GM21576 (cell line): ENCODE measurements around the gene SPTBN1.

Source experiments
- ATAC-seq: cut with Tn5 transposase; IDR thresholded peaks from one replicate; pipeline ENCODE4 v1.9.1; 2021; ENCODE audit warnings: mild to moderate bottlenecking, moderate library complexity; ENCODE audit not compliant: unreplicated experiment

SPTBN1 gene

DNA sequence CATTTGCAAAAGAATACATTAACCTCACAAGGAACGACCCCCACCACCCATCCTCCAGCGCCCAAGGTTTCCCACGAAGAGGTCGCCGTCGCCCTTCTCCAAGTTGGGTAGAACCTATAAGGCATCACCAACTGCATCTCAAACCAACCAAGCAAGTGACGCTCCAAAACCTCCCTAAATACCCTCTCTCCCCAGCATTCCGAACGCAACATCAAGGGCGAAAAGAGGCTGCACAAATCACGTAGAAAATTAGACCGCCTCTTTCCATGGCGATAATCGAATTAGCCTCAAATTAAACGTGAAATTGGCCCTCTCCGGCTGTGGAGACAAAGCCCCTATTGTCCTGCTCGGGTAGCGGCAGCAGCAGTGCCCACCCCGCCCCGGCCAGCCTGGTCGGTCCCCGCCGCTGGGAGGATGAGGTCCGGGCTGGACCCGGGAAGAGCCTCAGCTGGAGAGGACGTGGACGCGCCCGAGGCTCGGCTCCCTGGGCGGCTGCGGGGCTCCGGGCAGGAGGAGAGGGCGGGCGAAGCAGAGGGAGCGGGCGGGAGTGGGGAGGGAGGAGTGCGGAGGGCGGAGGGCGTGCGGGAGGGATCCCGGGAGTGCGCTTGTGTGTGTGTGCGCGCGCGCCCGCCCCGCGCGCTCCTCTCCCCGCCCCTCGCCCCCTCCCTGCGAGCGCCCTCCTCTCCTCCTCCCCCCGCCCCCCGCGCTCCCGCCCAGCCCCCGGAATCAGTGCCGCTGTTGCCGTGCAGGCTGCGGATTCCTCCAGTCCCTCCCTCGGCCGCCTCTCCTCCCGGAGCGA, at the start of gene SPTBN1:
TSS of gene SPTBN1 (plus strand) at position 765 of the 799 bp plus-strand sequence. CDS start 70,092 bp downstream, outside the sequence.
- ATAC-seq, result no peak

DNA sequence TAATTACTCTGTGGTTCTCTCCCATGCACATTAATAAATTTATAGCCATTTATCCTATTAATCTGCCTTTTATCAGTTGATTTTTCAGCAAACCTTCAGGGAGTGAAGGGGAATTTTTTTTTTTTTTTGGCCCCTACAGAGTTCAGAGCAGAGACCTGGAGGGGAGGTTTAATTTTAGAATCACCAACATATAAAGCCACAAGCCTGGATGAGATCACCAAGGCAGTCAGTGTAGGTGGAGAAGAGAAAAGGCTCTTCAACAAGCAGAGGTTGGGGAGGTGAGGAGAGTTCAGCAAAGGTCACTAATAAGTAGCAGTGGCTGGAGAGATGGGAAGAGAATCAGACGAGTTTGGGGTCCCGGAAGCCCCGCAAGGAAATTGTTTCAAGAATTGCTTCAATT, 48.4 kb upstream of the SPTBN1 start:
- no peak for ATAC-seq

DNA sequence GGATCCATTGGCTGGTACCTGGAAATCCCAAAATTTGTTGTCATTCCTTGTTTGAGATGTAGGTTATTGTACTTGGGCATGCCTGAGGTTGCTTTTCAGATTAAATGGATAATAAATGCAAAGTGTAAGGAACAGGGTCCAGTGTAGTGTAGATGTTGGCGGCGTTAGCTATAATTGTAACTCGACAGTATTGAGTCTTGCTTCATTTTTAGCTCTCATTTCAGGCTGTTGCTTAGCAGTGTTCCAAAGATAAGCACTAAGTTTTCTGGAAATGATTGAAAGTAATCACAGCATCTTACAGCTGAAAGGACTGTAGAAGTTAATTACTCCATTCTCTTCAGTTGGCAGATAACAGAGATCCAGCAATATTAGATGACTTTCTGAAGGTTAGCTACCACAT, 47.8 kb upstream of the SPTBN1 start:
- ATAC-seq, result no peak

DNA sequence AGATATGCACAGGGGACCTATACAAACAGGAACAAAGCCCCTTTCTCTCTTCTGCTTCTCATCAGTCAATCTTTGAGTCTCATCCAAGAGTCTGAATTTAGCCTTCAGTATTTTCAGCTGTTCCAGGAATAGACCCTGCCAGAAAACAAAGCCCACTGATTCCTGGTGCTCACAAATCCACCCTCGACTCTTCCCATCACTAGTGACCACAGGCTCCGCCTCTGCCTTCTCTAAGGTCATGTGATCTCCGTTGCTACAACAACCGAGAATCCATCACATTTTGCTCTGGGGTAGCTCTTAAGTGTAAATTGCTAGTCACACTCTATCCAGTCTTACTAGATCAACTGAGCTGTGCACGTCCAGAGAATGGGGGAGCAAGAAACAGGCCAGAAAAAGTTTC, 46.4 kb upstream of the SPTBN1 start:
- no peak for ATAC-seq

DNA sequence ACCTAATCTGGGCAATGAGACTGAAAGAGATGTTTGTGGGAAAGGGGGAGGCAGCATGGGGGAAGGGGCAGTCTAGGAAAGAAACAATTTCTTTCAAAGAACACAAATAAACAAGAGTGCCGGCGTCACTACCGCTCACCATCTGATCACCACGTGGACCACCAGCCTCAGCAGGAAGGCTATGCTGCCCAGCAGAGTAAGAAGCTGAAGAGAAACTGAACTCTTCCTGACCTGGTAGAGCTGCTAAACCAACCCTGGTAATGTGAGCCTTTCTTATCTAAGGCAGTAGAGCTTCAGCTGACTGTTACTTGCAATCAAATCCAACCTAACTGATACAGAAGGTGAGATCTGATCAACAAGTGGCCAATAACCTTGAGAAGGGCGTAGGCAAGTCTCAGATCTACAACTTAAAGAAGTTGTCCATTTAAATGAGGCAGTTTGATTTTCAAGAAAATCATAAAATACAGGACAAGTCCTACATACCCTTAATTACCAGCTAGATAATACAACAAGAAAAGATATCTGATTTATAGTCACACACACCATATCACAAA, 44.2 kb upstream of the SPTBN1 start:
- no peak for ATAC-seq

DNA sequence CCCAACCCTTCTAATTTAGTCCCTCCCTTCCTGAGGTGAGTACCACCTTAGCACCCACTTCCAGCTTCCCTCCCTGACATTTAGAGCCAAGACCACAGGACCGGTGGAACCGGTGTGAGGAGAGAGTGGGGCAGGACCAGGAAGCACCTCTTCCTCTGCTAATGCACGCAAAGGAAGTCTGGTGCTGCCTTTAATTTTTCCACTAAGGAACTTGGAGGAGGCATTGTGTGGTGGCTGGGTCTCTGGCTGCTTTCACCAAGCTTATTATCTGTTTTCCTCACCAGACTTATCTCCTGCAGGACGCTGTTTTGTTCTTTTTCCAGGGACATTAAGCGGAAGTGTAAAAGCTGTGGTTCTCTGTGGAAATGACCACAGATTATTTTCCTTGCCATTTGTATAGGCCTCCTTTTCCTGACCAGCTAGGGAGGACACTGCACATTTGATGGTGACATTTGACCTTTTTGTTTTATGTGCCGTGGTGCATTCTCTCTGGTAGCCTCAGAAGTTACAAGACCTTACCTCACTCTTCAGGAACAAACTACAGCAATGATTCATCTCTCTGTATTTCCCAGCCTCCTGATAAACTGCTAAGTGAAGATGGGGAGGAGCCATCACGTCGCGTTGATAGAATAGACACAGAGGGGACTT, 39.8 kb upstream of the SPTBN1 start:
- ATAC-seq, result no peak

DNA sequence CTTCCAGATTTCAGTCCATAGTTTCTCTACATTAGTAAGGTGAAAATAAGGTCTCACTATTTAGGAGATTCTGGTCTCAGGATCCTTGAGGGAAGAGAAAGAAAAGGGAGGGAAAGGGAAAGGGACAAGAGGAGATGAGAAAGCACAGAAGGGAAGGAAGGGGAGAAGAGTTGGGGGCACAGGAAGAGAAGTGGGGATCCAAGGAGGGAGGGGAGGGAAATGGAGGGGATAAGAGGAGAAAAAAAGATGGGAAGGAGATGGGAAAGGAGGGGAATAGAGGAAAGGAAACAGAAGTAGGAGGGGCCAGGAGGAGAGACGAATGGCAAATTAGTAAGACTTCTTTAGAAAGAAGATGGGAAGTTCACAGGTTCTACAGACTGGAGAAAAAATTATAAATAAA, 39.2 kb upstream of the SPTBN1 start:
- ATAC-seq, result no peak

DNA sequence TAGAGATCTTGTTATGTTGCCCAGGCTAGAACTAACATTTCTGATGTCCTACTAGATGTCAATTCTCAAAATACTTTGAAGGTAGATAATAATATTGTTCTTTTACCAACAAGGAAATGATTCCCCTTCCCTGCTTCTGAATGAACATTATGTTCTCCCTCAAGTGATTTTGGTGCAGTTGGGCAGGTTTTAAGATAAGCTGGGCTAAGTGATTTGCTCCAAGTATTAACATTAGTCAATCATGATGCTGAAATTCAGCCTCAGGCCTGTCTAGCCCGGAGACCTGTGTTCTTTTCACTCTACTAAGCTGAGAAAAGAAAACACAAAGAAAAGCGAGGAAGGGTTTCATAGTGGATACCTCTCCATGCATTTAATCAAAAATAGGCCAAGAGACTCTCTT, 38.5 kb upstream of the SPTBN1 start:
- no peak for ATAC-seq

DNA sequence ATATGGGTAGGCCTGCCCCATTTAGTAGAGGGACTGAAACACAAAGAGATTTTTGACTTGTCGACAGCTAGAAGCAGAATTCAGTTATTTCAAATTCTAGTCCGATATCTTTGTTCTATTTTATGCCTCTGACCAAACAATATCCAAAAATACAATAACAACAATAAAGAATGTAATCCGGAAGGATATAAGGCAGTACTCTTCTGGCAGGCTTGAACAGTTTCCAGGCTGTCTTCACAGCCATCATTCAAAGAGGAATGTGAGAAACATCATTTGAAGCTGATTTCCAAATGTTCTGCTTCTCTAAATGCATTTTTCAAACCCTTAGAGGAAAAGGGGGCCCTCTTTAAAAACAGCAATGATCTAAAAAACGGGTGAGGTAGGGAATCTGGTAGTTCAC, 36.7 kb upstream of the SPTBN1 start:
- ATAC-seq, result no peak

DNA sequence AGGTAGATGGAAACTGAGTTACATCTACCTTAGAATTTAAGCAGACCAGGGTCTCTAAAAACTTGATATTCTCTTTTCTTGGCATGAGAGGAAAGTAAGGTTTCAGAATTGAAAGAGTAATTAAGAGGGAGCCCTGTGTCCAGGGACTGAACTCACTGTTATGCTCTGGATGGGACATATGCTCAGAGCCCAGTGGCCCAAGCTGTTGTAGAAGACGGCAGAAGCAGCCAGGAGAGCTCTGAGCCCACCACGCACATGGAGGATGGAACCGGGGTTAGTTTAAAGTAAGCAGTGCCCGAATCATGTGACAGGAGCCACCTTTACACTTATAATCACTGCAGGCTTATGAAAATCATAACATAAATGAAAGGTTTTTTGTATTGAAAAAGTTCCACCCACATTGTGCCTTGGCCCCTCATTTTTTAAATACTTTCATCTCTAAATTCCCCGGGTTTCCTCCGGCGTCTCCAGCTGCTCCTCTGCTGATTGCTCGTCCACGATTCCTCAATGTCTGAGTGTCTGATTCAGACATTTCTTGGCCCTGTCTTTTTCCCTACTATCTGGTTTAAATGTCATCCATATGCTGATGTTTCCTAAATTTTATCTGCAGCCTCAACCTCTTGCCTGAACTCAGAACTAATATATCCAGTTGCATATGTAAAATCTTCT, 36.1 kb upstream of the SPTBN1 start:
- ATAC-seq, result no peak

DNA sequence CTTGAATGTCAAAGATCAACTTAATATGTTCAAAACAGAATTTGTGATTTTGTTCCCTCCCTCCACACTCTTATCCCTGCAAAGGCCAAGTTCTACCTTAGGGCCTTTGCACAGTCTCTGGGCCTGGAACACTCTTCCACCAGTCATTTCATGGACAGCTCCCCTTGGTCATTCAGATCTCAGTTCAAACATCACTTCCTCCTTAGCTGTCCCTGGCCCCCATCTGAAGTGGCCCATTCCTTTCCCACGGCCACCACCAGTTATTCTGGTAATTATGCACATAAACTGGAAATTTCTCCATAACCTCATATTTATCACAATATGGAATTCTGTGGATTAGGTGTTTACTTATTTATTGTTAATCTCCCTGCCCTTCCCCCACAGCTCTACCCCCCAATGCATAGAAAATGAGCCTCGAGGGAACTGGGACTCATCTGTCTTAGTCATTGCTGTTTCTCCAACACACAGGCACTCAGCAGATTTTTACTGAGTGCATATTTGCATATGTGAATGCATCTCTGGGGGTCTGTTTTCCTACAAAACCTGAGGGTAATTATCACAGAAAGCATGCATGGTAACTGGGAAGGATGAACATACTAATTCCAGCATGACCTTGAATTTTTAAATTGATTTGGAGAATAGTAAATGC, 35.5 kb upstream of the SPTBN1 start:
- ATAC-seq, result no peak

DNA sequence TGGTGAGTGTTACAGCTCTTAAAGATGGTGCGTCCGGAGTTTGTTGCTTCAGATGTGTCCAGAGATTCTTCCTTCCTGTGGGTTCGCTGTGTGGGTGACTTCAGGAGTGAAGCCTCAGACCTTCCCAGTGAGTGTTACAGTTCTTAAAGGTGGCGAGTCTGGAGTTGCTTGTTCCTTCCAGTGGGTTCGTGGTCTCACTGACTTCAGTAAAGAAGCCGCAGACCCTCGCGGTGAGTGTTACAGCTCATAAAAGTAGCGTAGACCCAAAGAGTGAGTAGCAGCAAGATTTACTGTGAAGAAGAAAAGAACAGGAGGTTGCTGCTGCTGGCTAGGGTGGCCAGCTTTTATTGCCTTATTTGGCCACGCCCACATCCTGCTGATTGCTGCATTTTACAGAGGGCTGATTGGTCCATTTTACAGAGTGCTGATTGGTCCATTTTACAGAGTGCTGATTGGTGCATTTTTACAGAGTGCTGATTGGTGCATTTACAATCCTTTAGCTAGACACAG, 34.0 kb upstream of the SPTBN1 start:
- ATAC-seq, result no peak

DNA sequence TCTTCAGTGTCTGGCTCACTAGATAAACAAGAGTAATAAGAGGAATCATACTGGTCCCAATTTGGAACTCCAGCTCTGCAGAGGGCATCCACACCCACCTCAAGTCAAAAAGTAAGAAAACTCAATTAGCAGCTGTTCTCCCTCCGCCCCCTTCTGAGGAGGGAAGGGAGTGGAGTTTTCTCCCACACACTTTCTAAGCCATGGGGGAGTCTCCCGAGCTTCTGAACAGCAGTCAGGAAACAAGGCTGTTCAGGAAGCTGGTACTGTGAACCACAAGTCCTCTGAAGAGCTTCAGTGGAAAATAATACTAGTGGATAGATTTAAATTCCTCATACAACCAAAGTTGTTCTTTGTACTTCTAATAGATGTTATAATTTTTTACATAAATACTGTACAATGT, 32.9 kb upstream of the SPTBN1 start:
- no peak for ATAC-seq

DNA sequence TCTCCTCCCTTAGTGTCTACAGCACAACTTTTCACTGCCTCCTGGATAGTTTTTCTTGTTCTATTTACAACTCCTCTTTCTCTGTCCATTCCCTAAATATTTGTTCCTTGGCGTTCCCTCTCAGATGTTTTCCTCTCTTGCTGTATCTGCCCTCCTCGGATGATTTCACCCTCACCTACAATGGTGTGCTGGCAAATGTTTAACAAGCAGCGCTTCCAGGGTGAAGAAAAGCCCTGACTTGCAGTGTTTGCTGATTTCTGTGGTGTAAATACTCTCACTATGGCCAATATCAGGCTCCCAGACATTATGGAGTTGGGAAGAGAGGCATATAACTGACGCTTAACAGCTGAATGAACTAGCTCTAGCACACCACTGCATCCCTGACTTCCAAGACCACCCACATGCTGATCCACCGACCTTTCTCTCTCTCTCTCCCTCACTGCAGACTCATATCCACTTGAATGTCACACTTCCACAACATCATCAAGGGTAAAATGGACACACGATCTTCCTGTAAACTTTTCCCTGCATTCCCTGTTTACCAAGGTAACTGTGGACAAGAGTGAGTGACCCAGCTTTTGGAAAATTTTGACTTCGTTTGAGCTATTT, 31.5 kb upstream of the SPTBN1 start:
- no peak for ATAC-seq

DNA sequence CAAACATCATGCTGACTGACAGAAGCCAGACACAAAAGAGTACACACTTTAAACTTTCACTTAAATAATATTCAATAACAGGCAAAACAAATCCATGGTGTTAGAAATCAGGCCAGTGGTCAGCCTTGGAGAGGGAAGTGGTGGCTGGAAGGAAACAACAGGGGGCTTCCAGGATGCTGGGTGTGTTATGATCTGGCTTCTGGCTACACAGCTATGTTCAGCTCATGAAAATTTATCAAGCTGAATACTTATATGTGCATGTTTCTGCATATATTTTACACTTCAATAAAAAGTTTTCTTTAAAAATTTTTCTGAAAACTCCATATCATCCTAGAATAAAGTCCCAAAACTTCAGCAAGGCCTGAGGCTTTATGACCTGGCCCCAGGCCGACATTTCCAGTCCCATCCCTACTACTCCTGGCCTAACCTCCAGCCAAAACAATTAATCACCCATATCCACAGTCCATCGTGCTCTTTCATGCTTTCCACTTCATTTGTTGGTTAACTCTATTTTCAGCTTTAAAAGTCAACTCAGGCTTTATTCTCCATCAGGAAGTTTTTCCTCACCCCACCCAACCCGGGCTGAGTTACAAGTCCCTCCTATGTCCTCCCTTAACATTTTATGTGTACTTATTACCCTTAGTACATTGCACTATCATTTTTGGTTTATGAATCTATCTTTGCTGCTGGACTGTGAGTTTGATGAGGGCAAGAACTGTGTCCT, 27.9 kb upstream of the SPTBN1 start:
- no peak for ATAC-seq

DNA sequence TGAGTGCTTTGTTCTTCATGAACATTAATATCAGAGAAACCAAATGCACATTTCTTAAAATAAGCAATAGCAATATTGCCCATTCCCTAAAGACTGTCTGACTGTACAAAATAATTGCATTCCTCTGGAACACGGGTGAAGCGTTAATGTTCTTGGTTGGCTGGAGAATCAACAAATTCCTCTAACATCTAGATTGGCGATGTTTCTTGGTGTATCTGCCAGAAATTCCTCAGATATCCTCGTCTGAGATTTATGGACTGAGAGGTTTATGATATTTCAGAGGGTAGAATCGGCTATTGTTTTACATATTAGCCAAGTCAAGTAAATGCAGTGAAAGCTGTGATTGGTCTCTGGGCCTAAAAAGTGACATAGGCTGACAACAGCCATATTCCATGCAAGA, 27.1 kb upstream of the SPTBN1 start:
- no peak for ATAC-seq

DNA sequence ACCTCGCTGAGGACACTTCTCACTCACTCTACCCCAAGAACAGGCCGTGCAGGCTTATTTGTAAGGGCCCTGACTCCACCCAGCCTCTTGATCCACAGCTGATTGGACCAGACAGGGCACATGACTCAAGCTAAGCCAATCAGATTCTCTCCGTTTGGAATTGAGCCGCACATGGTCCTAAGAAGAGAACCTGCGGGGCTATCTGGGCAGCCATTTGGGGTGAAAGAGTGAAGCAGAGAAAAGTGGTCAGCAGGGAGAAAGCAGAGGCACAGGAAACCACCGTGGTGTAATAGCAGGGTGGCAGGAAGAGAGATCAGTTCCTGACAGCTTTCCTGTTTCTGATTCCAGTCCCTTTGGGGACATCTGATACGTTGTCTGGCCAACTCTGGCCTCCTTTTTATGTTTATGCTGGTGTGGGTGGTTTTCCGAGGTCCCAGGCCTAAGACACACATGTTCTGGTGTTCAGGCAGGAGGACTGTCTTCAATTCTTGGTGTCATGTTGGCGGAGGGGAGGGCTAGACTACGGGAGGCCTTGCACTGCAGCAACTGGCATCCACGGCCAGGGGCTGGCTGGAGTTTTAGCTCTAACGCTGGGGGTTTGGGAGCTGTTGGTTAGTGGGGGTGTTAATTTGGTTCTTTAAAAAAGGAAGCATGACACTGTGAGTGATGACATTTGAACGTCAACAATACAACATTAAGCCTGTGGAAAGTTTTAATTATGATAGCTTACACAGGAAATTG, 26.1 kb upstream of the SPTBN1 start:
- ATAC-seq, result no peak

DNA sequence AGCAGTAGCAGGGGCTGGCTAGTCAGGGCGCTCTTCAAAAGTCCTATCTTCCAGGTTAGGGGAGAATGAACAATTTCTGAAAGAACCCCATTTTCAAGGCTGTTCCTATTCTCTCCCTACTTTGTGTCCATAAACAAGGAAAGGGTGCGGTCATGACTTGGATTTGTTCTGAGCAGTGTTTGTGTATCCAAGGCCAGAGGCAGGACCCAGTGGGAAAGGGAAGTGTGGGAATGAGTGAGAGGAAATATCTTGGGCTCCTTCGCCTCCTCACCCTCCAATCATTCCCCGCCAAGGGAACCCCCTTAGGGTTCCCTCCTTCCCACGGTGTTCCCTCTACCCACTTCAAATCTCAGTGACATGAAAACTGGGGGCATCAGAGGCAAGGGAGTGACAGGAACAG, 25.5 kb upstream of the SPTBN1 start:
- ATAC-seq, result no peak
